HG03135 (cell line): ENCODE data around the gene ATP11A.
A peak's percentile ranks its signal among the peaks of the same experiment; 100 is the strongest.

Experiments
- ATAC-seq: cut with Tn5 transposase; IDR thresholded peaks from one replicate; pipeline ENCODE4 v1.9.1; 2021; ENCODE audit warnings: mild to moderate bottlenecking, moderate library complexity; ENCODE audit not compliant: unreplicated experiment

Gene ATP11A

DNA sequence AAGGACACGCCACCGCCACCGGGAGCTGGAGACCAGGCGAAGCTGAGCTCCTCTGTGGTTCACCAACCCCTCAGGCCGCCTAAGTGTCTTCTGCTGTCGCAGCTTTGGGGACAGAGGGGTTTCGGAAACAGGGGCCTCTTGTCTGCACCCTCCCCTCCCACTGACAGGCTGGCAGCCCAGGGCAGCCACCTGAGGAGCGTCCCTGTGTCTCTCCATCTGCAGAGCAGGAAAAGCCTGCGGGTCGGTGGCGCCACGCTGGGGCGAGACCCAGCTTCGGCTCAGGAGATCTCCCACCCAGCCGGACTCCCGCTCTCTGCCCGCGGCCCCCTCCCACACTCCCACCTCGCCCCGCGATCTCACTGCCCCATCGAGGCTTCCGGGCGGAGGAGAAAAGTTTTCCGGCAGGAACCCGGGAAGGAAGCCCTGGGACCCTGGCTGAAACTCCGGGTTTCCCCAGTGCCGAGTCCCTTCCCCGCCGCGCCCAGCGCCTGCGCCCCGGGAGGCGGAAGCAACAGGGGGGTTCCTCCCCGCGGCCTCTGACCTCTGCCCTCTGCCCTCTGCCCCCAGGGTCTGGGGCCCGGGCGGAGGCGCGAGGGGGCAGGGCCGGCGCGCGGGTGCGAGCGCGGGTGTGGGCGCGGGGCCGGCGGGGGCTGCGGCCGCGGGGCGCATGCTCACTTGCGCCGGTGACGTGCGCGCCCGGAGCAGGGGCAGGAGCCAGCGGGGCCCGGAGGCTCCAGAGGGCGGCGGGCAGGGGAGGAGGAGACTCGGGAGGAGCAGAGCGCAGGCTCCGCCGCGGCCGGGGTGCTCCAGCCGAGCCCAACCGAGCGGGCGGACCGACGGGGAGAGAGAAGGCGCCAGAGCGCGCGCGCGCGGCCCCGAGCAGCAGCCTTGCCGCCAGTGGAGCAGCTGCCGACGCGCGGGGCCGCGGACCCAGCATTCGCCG is at the start of gene ATP11A:
TSS of gene ATP11A (plus strand) at position 736 of the 943 bp plus-strand sequence. CDS start 379 bp downstream, outside the sequence.
- ATAC-seq: peak; percentile 72

DNA sequence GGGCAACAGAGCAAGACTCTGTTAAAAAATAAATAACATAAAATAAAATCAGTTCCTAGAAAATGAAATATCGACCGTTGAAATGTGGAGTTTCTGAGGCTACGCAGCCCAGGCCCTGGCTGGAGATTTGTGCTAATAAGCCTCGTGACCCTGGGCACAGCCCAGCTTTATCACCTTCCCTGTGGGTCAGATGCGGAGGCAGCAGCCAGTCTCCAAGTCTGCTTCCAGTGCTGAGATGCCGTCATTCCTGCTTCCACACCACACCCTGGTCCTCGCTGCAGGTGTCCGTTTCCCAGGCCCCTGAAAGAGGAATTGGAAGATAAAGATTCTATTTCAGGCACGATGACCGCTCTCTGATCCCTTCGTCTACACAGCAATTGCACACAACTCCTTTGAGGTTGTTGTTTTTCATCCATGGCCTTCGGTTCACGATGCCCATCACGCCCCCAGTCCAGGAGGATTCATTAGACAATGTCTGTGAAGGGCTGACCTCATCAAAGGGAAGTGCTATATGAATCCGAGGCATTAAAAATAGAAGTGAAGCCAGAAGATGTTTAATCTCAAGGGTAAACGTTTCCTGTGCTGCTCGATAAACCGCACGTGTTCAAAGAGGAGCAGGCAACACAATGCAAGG is 48.3 kb upstream of the ATP11A start:
- no peak for ATAC-seq

DNA sequence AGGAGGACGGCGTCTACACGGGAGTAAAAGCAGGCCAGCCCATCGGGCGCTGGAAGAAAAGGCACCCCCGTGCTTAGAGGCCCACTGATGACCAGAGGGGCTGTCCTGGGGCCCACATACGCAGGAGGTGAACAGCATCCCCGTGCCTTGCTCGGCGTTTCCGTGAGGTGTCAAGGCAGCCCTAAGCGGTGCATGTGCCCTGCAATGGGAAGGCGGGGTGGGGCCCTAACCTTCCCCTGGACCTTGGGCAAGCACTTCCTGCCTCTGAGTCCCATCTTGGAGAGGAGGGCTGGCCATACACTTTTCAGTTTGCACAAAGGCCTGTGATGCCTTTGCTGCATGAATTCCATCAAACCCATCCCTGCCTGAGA is 47.8 kb upstream of the ATP11A start:
- ATAC-seq: no peak

DNA sequence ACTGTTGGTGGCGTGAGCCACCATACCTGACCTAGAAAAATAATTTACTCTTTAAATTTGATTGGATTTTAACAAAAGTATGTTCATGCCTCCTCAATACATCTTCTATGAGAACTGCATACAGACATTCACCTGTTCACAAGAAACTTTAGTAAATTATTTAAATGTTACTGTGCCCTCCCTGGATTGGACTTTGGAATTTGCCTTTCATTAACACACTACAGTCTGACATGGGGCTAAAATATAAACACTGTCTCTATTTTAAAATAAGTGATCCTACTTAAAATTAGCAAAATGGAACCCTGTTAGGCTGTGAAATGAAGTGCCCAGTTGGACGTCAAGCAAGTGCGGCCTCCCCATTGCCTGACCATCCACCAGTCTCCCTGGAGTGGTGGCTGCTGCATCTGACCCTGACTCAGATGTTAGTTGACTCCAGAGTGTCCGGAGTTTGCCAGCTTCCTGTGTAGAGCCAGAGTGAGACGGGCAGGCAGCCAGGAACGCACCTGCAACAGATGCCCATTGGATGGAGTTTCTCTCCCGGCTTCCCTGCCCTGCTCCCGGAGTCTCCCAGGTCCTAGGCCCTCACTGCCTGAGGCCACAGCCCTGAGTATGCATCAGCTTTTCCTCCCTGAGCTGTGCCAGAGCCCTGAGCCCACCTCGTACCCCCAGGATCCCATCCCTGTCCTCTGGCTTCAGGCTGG is 45.9 kb upstream of the ATP11A start:
- ATAC-seq: no peak

DNA sequence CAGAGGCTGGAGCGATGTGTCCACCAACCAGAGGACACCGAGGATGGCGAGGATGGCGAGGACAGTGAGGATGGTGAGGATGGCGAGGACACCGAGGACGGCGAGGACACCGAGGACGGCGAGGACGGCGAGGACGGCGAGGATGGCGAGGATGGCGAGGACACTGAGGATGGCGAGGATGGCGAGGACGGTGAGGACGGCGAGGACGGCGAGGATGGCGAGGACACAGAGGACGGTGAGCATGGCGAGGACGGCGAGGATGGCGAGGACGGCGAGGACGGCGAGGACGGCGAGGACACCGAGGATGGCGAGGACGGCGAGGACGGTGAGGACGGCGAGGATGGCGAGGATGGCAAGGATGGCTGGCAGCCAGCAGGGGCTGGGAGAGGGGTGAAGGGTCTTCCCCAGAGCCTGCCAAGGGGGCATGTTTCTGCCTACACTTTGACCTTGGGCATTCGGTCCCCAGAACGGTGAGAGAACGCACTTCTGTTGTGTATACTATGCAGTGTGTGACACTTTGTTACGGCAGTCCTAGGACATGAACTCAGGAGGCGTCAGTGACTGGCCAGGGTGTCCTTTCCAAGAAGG is 44.4 kb upstream of the ATP11A start:
- ATAC-seq: no peak

DNA sequence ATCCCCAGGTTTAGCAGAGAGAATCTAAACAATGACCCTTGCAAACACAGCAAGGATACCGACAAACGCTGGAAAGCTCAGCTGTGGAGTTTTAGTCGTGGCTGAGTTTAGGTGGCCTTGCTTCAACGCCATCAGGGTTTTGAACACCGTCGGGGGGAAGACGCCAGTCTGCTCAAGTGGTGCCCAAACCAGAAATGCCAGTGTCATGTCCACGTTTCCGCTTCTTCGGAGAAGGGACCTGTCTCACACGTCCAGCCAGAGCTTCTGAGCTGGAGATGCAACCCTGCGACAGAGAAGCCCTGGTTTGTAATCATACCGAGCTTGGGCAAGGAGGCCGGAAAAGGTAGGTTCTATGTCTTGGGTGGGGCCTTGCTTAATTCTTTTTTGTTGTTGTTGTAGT is 42.6 kb upstream of the ATP11A start:
- no peak for ATAC-seq

DNA sequence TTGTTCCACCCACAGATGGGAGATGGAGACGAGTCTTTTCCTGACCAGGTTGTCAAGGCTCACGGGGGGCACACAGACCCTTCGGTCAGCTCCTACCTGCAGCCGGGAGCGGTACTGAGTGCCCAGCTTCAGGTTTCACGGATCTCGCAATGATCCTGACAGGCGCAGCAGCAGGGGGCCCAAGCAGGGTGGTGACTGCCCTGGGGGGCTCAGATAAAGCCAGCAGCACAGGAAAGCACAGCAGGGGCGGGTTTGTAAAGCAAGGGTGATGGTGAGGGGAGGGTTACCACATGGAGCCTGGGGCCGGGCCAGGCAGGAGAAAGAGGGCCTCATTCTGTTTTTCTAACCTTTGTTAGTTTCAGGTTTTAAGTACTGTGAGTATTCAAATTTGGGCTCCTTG is 41.7 kb upstream of the ATP11A start:
- ATAC-seq: no peak

DNA sequence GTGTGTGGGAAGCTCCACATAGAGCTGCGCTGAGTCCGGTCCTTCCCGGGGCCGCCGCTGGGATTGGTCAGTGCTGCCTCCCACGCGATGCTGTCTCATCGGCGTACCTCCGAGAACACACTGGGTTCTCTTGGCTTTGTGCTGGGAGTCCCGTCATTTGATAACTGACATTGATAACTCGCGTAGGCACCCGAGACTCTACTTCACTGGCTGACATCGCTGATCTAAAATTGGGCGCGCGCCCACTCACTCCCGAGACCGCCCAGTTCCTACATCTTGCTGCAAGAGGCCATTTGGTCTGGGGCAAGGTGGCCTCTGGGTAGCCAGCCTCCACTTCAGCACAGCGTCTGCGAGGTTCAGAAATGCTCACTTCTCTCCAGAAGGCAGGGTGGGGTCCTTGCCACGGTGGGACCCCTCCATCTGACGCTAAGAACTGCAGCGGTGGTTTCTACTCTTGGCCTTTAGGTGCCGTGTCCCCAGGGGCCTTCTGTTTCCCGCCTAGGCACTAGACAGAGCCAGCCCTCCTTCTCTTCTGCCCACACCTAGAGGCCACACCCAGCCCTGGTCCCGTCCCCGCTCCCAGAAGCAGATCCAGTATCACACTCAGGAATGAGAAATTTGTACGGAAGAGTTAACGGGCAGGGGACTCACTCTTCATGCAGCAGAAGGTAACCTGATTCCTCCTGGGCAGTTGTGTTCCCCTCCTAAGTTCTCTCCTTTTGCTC is 40.7 kb upstream of the ATP11A start:
- ATAC-seq: no peak

DNA sequence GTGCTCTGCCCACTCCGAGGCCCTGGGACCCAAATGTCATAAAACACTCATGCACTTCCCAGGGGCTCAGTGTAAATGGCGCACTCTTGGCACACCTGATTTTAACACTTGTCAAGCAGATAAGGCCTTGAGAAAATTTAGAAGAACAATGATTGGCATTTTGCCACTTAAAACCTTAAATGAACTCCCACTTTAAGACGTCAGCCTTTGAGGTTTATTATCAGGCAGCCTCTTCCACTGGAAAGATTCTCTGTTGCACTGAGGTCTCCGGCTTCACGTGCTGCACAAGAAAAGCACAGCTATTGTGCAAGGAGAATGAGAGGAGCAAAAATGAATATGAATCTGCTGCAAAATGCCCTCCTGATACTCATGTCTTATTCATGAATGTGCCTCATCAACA is 38.5 kb upstream of the ATP11A start:
- ATAC-seq: no peak

DNA sequence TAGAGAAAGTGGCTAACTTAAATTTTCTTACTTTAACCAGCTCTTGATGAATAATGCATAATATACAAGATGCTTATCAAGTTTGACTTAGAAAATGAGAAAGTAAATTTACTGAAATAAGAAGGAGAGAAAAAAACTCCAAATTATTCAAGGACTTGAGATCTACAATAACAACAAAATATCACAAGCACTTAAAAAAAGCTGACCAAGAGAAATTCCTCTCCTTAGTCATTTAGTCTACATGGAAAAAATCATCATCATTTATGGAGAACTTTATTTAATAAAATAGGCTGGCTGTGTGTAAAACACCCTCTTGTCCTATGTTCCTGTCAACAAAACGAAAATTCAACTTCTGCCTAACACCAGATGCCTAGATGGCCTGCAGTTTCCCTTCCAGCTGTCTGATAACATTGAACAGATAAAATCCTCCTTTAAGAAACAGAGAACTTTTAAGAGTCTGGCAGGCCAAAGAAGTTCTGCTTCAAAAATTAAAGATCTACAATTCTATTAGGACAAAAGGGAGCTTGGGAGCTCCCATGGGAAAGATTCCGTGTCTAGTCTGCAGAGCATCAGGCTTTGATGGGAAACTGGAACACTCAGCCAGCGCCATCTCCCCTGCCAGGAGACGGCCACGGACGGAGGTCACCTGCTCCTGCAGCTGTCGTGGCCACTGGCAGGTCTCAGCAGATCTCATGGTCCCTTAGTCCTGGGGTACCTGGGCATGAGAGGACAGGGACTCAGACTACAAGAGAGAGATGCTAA is 37.9 kb upstream of the ATP11A start:
- ATAC-seq: no peak

DNA sequence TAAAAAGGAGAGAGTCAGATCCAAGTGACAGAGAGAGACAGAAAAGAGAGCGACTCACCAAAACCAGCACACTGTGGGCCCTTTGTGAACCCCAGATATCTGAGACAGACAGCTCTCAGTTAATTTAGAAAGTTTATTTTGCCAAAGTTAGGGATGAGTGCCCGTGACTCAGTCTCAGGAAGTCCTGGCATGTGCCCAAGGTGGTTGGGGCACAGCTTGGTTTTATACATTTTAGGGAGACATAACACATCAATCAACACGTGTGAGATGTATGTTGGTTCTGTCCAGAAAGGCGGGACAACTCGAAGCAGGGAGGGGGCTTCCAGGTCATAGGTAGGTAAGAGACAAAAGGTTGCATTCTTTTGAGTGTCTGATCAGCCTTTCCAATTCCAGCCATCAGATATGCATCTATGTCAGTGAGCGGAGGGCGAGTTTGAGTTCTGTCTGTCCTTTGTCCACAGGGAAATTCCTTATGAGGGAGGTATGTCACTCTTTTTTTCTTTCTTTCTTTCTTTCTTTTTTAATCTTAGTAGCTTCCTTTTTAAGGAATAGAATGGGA is 37.2 kb upstream of the ATP11A start:
- ATAC-seq: no peak

DNA sequence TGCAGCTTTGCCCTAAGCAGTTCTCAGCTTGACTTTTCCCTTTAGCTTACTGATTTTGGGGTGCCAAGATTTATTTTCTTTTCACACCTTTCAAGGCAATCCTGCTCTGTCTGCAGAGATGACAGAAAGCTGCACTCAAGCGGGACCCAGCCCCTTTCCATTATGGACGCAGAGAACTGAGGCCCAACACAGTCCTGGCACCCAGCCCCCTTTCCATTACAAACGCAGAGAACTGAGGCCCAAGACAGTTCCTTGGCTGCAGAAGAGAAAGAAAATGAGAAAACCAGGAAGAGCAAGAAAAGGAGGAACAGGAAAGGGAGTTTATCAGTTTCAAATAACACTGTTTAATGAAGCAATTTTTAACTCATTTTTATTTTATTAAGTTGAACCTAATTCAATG is 36.8 kb upstream of the ATP11A start:
- no peak for ATAC-seq

DNA sequence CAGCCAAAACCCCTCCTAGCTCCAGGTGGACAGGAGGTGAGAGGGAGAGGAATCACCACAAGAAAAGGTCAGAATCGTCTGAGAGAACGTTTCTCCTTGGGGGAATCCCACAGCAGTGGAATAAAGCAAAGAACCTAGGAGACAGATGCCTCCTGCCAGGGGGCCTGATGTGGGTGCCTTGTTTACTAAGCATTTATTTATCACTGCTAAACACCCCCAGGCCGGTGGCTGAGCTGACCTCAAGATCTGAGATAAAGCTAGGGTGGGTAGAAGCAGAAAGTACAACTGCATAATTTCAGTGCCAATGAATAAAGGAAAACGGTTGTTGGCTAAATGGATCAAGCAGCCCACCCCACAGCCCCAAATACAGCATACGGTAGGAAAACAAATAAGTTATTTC is 33.9 kb upstream of the ATP11A start:
- ATAC-seq: no peak

DNA sequence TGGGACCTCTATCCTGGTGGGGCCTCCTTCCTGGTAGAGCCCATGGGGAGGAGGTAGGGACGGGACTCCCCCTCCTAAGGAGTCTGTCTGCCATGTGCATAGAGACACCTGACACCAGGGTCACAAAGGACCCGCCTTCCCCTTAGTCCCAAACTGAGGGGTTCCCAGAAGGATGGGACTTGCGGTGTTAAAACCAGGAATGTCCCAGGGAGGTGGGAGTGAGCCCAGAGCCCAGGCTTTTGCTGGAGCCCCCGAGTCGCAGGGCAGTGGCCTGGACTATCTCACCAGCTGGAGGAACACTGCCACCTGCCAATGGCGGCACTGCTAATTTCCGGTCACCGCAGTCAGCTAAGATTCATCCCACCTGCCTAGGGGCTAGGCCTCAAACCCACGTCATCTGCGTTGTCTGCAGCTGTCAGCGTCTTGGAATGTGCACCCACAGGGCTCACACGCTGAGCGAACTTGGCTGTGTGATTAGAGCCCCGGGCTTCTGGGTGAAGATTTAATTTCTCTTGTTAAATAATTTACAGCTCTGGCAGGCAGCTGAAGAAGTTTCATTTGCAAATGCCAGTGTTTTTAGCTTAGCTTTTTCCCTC is 31.9 kb upstream of the ATP11A start:
- no peak for ATAC-seq

DNA sequence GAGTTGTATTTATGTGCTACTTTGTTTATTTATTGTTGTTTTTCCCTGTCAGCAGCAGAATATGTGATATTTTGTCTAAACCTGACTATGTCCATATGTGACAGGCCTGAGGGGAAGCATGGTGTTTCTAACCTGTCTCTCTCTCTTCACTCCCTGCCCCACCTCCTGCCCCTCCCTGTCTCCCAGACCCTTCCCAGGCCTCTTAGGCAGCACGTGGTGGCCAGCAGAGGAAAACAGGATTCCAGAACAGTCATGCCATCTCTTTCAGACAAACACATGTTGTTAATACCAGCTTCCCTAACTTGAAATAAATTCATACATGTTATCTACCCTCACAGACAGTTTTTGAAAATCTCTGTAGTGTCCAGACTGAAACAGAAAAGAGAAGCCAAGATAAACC is 31.0 kb upstream of the ATP11A start:
- ATAC-seq: no peak

DNA sequence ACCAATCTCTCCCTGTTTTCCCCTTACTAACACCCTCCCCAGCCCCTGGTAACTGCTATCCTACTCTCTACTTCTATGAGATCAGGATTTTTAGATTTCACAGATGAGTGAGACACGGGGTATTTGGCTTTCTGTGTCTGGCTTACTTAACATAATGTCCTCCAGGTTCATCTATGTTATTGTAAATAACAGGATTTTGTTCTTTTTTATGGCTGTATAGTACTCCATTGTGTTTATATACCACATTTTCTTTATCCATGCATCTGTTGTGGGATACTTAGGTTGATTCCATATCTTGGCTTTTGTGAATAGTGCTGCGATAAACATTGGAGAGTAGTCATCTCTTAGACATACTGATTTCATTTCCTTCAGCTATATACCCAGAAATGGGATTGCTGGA is 28.5 kb upstream of the ATP11A start:
- no peak for ATAC-seq

DNA sequence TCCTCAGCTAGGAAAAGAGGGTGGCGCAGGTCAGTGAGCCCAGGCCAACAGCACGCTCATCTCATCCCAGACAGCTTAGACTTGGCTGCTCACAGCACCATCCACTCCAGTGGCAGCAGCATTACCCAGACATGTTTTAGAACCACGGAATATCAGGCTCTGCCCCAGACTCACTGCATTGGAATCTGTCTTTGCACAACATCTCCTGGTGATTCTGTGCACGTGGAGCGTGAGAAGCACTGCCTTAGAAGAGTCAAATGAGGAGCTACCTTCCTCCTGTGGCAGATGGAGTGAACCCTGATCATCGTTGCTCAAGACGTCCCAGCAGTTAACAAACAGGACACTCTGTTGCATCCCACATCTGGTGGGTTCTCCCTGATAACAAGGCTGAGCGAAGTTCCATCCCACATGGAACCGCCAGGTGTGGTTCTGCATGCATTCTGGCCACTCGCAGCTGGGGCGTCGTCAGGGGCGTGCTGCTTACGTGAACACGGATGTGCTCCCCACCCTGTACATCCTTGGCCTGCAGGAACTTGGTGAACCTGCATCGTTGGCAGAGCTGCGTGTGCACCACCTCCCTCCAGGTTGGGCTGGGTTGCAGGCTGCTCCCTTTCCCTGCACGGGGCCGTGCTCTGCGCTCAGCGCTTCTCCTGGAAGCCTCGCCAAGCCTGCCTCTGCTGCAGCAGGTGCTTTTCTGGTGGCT is 25.2 kb upstream of the ATP11A start:
- ATAC-seq: no peak

DNA sequence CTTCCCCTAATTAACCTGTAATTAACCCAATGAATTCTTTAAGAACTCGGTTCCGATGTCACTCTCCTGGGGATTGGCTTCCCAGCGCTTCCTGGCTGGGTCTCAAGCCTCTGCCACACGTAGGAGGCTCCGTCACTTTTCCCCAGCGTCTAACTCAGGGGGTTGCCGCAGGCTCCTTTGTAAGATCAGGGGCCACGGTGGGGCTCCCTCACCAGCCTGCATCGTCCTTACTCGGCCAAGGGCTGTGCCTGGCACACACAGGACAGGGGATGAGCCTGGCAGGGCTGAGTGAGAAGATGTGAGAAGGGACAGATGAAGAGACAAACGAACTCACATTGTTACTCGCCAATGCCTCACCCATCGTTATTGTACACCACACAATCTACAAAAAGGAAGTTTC is 20.9 kb upstream of the ATP11A start:
- ATAC-seq: no peak
